ENCODE data around the gene SLC16A7. TPM values are rescaled to one million over a fixed set of nuclear protein-coding genes. Genes with fewer than 3 reads are reported as not detected.

The SLC16A7 gene
- total and polyA plus RNA-seq, 9 of the 15 experiments (the other 6 are each of a cell fraction or from before 2014, with no cell fraction given): 0.18 TPM; not detected in 8

- CTCF ChIA-PET (ENCODE audit: low intra/inter-chr PET ratio): no interaction called here
- TF ChIP-seq ZNF609 (CRISPR knock-in tag; IDR thresholded peaks at IDR 0.05; ENCODE audit: borderline replicate concordance): no peak
- TF ChIP-seq JUND (IDR thresholded peaks at IDR 0.05; ENCODE audit: borderline replicate concordance, low read depth, low read length): no peak
- no peak for TF ChIP-seq JUND (tag; IDR thresholded peaks at IDR 0.05; ENCODE audit: borderline replicate concordance, low read depth, low read length)
- TF ChIP-seq ZNF655 (CRISPR knock-in tag; IDR thresholded peaks at IDR 0.05): no peak
- no peak for TF ChIP-seq NCOA1 (IDR thresholded peaks at IDR 0.05; ENCODE audit: low read depth)
- TF ChIP-seq FOXO4 (CRISPR knock-in tag; IDR thresholded peaks at IDR 0.05): no peak
- no peak for TF ChIP-seq ELF4 (CRISPR knock-in tag; IDR thresholded peaks at IDR 0.05)
- TF ChIP-seq ZNF707 (CRISPR knock-in tag; conservative IDR thresholded peaks at IDR 0.05): no peak
- no peak for TF ChIP-seq TRIM24 (IDR thresholded peaks at IDR 0.05)
- TF ChIP-seq ZNF740 (CRISPR knock-in tag; IDR thresholded peaks at IDR 0.05): no peak
- no peak for TF ChIP-seq ZNF740 (tag; IDR thresholded peaks at IDR 0.05)
- no peak for TF ChIP-seq ZNF324 (CRISPR knock-in tag; IDR thresholded peaks at IDR 0.05)
- TF ChIP-seq ZSCAN29 (IDR thresholded peaks at IDR 0.05): no peak
- no peak for TF ChIP-seq ID3 (CRISPR knock-in tag; IDR thresholded peaks at IDR 0.05)
- no peak for TF ChIP-seq ID3 (tag; IDR thresholded peaks at IDR 0.05)
Measured at GRCh38 chr12:59627582-59627981, 31.8 kb downstream of the SLC16A7 start.

More at GRCh38 chr12:59627582-59627981, 31.8 kb downstream of the SLC16A7 start:
- H4K20me1 ChIP-seq (replicated peaks; ENCODE audit: control insufficient read depth, insufficient read depth, low read length): no peaks in the 10 kb centered on the region
- H2AFZ ChIP-seq (ENCODE audit: low read depth, low read length): no peak overlapping the region
- in situ Hi-C loops (cut with MboI) (no loop called here), intact Hi-C loops (cut with micrococcal nuclease) (no loop called here)
- H3K4me2 ChIP-seq (ENCODE audit: insufficient read depth, low read length): no peak overlapping the region
- H3K9me1 ChIP-seq (ENCODE audit: control insufficient read depth, insufficient read depth, low read length): no peaks in the 10 kb centered on the region
- no peaks in the 10 kb centered on the region for H3K79me2 ChIP-seq (ENCODE audit: control insufficient read depth, insufficient read depth, low read length)
- no peaks in the 10 kb centered on the region for H3K27me3 ChIP-seq (ENCODE audit: control insufficient read depth in 2 of 2, insufficient read depth in 2 of 2, low read length in 2 of 2)
- POLR2A ChIA-PET: no interaction called here
- FAIRE-seq: no peak
- H3K9me3 ChIP-seq (replicated peaks; ENCODE audit: control insufficient read depth, insufficient read depth, low read depth, low read length): no peaks in the 10 kb centered on the region; the same call in 1 of the 2 replicates
- H3K36me3 ChIP-seq (ENCODE audit: control insufficient read depth, insufficient read depth, low read length): no peaks in the 10 kb centered on the region
- H3K4me1 ChIP-seq (replicated peaks in 1 of 2; ENCODE audit: control insufficient read depth in 2 of 2, insufficient read depth in 2 of 2, low read length in 2 of 2): no peaks in the 10 kb centered on the region
- no peak for DNase-seq (ENCODE audit: extremely low read depth in 1 of 4, low spot score in 3 of 4)
- no peak overlapping the region for H3K4me3 ChIP-seq
- BruUV-seq (replicated peaks): no TSS peak
- ATAC-seq: no peak
- H3K27ac ChIP-seq (ENCODE audit: extremely low read depth, low read depth, low read length): no peak overlapping the region
- no peak overlapping the region for H3K9ac ChIP-seq (ENCODE audit: insufficient read depth in 1 of 2, low read depth in 2 of 2, low read length in 2 of 2)
